WTC11 (cell line): ENCODE results near the gene FBXL4.

ENCODE experiments used
- CREM ChIP-seq: sonication (generic); formaldehyde crosslinking; IDR thresholded peaks from 2 replicates; pipeline ENCODE4 v1.8.1; 2022; ENCODE audit warnings: mild to moderate bottlenecking, missing genetic modification reagents, moderate library complexity
- ESRRA ChIP-seq: sonication (generic); formaldehyde crosslinking; IDR thresholded peaks from 2 replicates; pipeline ENCODE4 v1.8.1; 2022; ENCODE audit warnings: mild to moderate bottlenecking, missing genetic modification reagents, borderline replicate concordance
- FOXJ3 ChIP-seq: sonication (generic); formaldehyde crosslinking; IDR thresholded peaks from 2 replicates; pipeline ENCODE4 v1.9.0; 2021; ENCODE audit warnings: missing genetic modification reagents, mild to moderate bottlenecking, borderline replicate concordance
- JUN ChIP-seq: sonication (generic); formaldehyde crosslinking; IDR thresholded peaks from 2 replicates; pipeline ENCODE4 v1.8.0; 2023; ENCODE audit warnings: mild to moderate bottlenecking, missing genetic modification reagents
- MYBL2 ChIP-seq: sonication (generic); formaldehyde crosslinking; IDR thresholded peaks from 2 replicates; pipeline ENCODE4 v1.8.1; 2023; ENCODE audit warnings: mild to moderate bottlenecking, moderate library complexity, missing genetic modification reagents
- NR3C1 ChIP-seq: sonication (generic); formaldehyde crosslinking; conservative IDR thresholded peaks from 2 replicates; pipeline ENCODE4 v1.8.1; 2023; ENCODE audit warnings: low read depth, mild to moderate bottlenecking, missing genetic modification reagents
- RELA ChIP-seq: sonication (generic); formaldehyde crosslinking; IDR thresholded peaks from 2 replicates; pipeline ENCODE4 v1.8.1; 2022; ENCODE audit warnings: missing genetic modification reagents, mild to moderate bottlenecking, borderline replicate concordance
- TF ChIP-seq, protein P1 (sequence below): sonication (generic); formaldehyde crosslinking; IDR thresholded peaks from 2 replicates; pipeline ENCODE4 v1.8.0; 2022; ENCODE audit warnings: mild to moderate bottlenecking, missing genetic modification reagents
- TF ChIP-seq, protein P2 (sequence below): fragments of 200-600 bp; IDR thresholded peaks from 2 replicates; pipeline ENCODE4 v1.8.0; 2022; ENCODE audit warnings: antibody characterized with exemption
- TF ChIP-seq, protein P3 (sequence below): sonication (generic); formaldehyde crosslinking; IDR thresholded peaks from 2 replicates; pipeline ENCODE4 v1.8.1; 2023; ENCODE audit warnings: mild to moderate bottlenecking, missing genetic modification reagents, moderate library complexity
- TF ChIP-seq, protein P4 (sequence below): sonication (generic); formaldehyde crosslinking; IDR thresholded peaks from 2 replicates; pipeline ENCODE4 v1.8.1; 2022; ENCODE audit warnings: low read depth, missing genetic modification reagents, borderline replicate concordance

DNA sequence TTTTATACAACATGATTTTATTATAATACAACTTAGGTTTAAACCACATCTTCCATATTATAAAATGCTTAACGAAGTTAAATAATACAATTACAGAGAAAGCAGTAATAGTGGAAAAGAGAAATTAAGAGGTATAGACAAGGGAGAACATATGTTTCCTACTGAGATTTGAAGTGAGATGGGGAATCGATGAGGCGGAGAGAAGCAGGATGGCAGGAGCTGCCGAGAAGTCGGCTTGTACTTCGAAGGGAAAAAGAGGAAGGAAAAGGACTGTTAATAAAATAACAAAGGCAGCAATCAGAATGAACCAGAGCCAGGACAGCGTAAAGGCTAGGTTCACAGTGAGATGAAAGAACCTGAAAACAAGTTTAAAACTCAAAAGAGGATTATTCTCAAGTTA, 15.4 kb downstream of the FBXL4 start:
- TF ChIP-seq, protein P1, sequence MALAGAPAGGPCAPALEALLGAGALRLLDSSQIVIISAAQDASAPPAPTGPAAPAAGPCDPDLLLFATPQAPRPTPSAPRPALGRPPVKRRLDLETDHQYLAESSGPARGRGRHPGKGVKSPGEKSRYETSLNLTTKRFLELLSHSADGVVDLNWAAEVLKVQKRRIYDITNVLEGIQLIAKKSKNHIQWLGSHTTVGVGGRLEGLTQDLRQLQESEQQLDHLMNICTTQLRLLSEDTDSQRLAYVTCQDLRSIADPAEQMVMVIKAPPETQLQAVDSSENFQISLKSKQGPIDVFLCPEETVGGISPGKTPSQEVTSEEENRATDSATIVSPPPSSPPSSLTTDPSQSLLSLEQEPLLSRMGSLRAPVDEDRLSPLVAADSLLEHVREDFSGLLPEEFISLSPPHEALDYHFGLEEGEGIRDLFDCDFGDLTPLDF (CRISPR knock-in tag), result no peak
- TF ChIP-seq, protein P2, sequence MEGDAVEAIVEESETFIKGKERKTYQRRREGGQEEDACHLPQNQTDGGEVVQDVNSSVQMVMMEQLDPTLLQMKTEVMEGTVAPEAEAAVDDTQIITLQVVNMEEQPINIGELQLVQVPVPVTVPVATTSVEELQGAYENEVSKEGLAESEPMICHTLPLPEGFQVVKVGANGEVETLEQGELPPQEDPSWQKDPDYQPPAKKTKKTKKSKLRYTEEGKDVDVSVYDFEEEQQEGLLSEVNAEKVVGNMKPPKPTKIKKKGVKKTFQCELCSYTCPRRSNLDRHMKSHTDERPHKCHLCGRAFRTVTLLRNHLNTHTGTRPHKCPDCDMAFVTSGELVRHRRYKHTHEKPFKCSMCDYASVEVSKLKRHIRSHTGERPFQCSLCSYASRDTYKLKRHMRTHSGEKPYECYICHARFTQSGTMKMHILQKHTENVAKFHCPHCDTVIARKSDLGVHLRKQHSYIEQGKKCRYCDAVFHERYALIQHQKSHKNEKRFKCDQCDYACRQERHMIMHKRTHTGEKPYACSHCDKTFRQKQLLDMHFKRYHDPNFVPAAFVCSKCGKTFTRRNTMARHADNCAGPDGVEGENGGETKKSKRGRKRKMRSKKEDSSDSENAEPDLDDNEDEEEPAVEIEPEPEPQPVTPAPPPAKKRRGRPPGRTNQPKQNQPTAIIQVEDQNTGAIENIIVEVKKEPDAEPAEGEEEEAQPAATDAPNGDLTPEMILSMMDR, result no peak
- TF ChIP-seq NR3C1 (no peak), CREM (CRISPR knock-in tag) (no peak), RELA (CRISPR knock-in tag) (no peak), JUN (CRISPR knock-in tag) (no peak), ESRRA (no peak), MYBL2 (no peak), FOXJ3 (CRISPR knock-in tag) (no peak)
- TF ChIP-seq, protein P3, sequence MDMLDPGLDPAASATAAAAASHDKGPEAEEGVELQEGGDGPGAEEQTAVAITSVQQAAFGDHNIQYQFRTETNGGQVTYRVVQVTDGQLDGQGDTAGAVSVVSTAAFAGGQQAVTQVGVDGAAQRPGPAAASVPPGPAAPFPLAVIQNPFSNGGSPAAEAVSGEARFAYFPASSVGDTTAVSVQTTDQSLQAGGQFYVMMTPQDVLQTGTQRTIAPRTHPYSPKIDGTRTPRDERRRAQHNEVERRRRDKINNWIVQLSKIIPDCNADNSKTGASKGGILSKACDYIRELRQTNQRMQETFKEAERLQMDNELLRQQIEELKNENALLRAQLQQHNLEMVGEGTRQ (CRISPR knock-in tag), result no peak
- TF ChIP-seq, protein P4, sequence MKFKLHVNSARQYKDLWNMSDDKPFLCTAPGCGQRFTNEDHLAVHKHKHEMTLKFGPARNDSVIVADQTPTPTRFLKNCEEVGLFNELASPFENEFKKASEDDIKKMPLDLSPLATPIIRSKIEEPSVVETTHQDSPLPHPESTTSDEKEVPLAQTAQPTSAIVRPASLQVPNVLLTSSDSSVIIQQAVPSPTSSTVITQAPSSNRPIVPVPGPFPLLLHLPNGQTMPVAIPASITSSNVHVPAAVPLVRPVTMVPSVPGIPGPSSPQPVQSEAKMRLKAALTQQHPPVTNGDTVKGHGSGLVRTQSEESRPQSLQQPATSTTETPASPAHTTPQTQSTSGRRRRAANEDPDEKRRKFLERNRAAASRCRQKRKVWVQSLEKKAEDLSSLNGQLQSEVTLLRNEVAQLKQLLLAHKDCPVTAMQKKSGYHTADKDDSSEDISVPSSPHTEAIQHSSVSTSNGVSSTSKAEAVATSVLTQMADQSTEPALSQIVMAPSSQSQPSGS (CRISPR knock-in tag), result no peak
